Heart right ventricle (tissue), 16 donors: ENCODE results near the gene TCEAL3. TPM values are rescaled to one million over a fixed set of nuclear protein-coding genes. Genes with fewer than 3 reads are reported as not detected.

Experiments
- ATAC-seq, 8 donors: fragments of 200-7000 bp; cut with Tn5 transposase; one replicate each; pipeline ENCODE4 v1.9.1; 2020; ENCODE audit warnings: mild to moderate bottlenecking in 8 of 8, moderate library complexity in 8 of 8, moderate number of reproducible peaks in 1 of 8
- DNase-seq, 2 donors: peaks; one replicate each; pipeline ENCODE4 v3.0.0-alpha.2; 2020
- H3K27ac ChIP-seq, 10 donors: fragments of 200-600 bp; sonication (generic) in 2 of 10; one replicate each; pipeline versions ENCODE4 v1.5.0 to v1.8.0; 2020 to 2022; ENCODE audit warnings: mild to moderate bottlenecking in 3 of 10
- H3K27me3 ChIP-seq, 7 donors: fragments of 200-600 bp; one replicate each; pipeline ENCODE4 v1.8.0; 2021 to 2022; ENCODE audit warnings: mild to moderate bottlenecking in 2 of 7
- H3K36me3 ChIP-seq, 9 donors: fragments of 200-600 bp; sonication (generic) in 1 of 9; one replicate each; pipeline versions ENCODE4 v1.5.0 to v1.8.0; 2020 to 2022; ENCODE audit warnings: mild to moderate bottlenecking in 2 of 9
- H3K4me1 ChIP-seq, 9 donors: fragments of 200-600 bp; sonication (generic) in 1 of 9; one replicate each; pipeline versions ENCODE4 v1.5.0 to v1.8.0; 2020 to 2022; ENCODE audit warnings: mild to moderate bottlenecking in 4 of 9
- H3K4me3 ChIP-seq, 10 donors: fragments of 200-600 bp; sonication (generic) in 2 of 10; one replicate each; pipeline versions ENCODE4 v1.5.0 to v1.8.0; 2020 to 2022; ENCODE audit warnings: mild to moderate bottlenecking in 7 of 10, moderate library complexity in 2 of 10
- H3K9me3 ChIP-seq, 11 donors: fragments of 200-600 bp in 10 of 11; sonication (generic) in 2 of 11; one replicate each; pipeline versions ENCODE4 v1.5.0 to v1.8.0; 2013 to 2022; ENCODE audit warnings: mild to moderate bottlenecking in 2 of 11, control low read depth in 1 of 11, moderate library complexity in 1 of 11
- CTCF ChIP-seq, 9 donors: fragments of 200-600 bp; sonication (generic) in 2 of 9; IDR thresholded peaks; one replicate each; pipeline versions ENCODE4 v1.5.0 to v1.8.0; 2021 to 2022; ENCODE audit warnings: antibody characterized with exemption in 9 of 9, mild to moderate bottlenecking in 5 of 9, moderate library complexity in 1 of 9
- WGBS, 2 donors: extraction: QIAGEN DNeasy Blood & Tissue Kit; methylation state at CpG; one replicate each; pipeline ENCODE4 v1.1.7; 2013; ENCODE audit warnings: inconsistent platforms in 1 of 2; 5-methylcytosine and 5-hydroxymethylcytosine counted together
- intact Hi-C, 10 donors: fragments of 100-400 bp; cut with DNase I; formaldehyde crosslinking; loops; one replicate each; pipeline versions ENCODE4 v1.11.1 to v1.14.2; 2022
- polyA plus RNA-seq, 2 donors: library from polyadenylated mRNA; stranded (reverse); fragments of 200-250 nt; gene quantifications; one replicate each; pipeline ENCODE4 v1.2.3, GENCODE V29; 2013
- total RNA-seq, 10 donors: library from RNA; stranded (reverse); fragmentation: NEBNext Ultra II Directional in 3 of 10; extraction: Animal tissue kit (Norgen Biotek cat#: 25700) in 3 of 10; gene quantifications; one replicate each; pipeline versions ENCODE4 v1.2.1 to v1.2.4, GENCODE V29; 2021 to 2023
- donor health status: Arrhythmogenic right ventricular cardiomyopathy.
- donor health status: ischemic (EF 13 %, LVEDD 7.1; RV severe dilation, severe dysfunction).
- donor health status: healthy with polysubstance abuse.
- donor health status: DM: no; HTN: yes; CAD: no.
- donor health status: DM: no; HTN: no; CAD: no.
- donor health status: ischemic (EF 25% LVEDD 6.9; RV normal size, moderate dysfunction).
- donor health status: ischemic (EF 25% LVEDD 5.7; RV mildly dilated, moderate dysfunction).
- donor health status: healthy.
- donor health status: DM: yes; HTN: yes; CAD: no.
- donor health status: Ischemic cardiomyopathy.
- donor health status: ischemic (EF 35%, LVEDD 5.7; RV mildly dilated, moderate dysfunction).
- donor health status: nonischemic (EF 11% LVEDD 7.7; RV severe dilation, severe dysfunction).
- donor health status: DM: yes; HTN: yes; CAD: no.
- donor health status: PGD.
- donor health status: ischemic (EF 29% LVEDD 5.4; RV normal size, mild dysfunction).
- donor health status: nonischemic (EF 23%, LVEDD 6.1; RV moderate dilation, normal function).

TCEAL3 gene
- total and polyA plus RNA-seq, 12 donors: 16.7 to 38.6 (median 22.4) TPM

GRCh38 chrX:103628386-103629317, 20.9 kb downstream of the TCEAL3 start, which contains the start of gene TCEAL1:
TSS of gene TCEAL1 (plus strand) at chrX:103628975. CDS start at chrX:103629917, 942 bp downstream.
- Histone ChIP-seq H3K27ac (peak within 1 kb of the TSS; percentile 69 to 95 (median 92)), H3K36me3 (no peaks in the 10 kb centered on the region), H3K9me3 (no peaks in the 10 kb centered on the region), H3K27me3 (peaks cover 0 to 23% (median 0%) of the 10 kb centered on the region in 7 donors), H3K4me1 (peaks cover 0 to 23% (median 7%) of the 10 kb centered on the region in 9 donors), H3K4me3 (peak within 1 kb of the TSS; percentile 61 to 79 (median 72))
- peak; percentile 68 to 84 (median 78) for ATAC-seq
- TF ChIP-seq CTCF (IDR thresholded peaks at IDR 0.05): no peak
- intact Hi-C loops: loop anchor here in 3 of 10 donors (5.0 to 10.0 kb wide), 4 partner anchors 56 to 96 kb away; partner anchors contain the start of gene MORF4L2 (in 2 of the 3)
- peak; percentile 46 to 52 for DNase-seq
- WGBS, 2 donors: 3% methylated on average over 29 to 32 of the region's 32 CpGs

- Histone ChIP-seq H3K27ac (peak overlapping the region; percentile 69 to 95 (median 92)), H3K4me3 (peak overlapping the region; percentile 61 to 79 (median 72)), H3K27me3 (peaks cover 0 to 25% (median 0%) of the 10 kb centered on the region in 7 donors), H3K36me3 (no peaks in the 10 kb centered on the region), H3K4me1 (peaks cover 0 to 23% (median 7%) of the 10 kb centered on the region in 9 donors), H3K9me3 (no peaks in the 10 kb centered on the region)
- peak; percentile 65 to 67 for DNase-seq
- intact Hi-C loops: loop anchor here in 4 of 10 donors (5.0 to 10.0 kb wide), 5 partner anchors 48 to 97 kb away; partner anchors contain the start of gene MORF4L2 (in 3 of the 4)
- ATAC-seq: peak; percentile 90 to 97 (median 96)
- 0 to 1% methylated on average over 43 to 49 of the region's 49 CpGs for WGBS, 2 donors
- TF ChIP-seq CTCF (IDR thresholded peaks at IDR 0.05): peak in 8 of 9 donors; percentile 11 to 70 (median 48)
Observed at GRCh38 chrX:103629318-103630170, 21.8 kb downstream of the TCEAL3 start.

- H3K4me3 ChIP-seq: peak overlapping the region; percentile 61 to 79 (median 72)
- DNase-seq (no peak), ATAC-seq (no peak)
- intact Hi-C loops: loop anchor here in 2 of 10 donors (5.0 to 10.0 kb wide), 2 partner anchors 47 to 55 kb away; partner anchors contain the start of gene MORF4L2 (in 1 of the 2)
- 7 to 8% methylated on average over 6 of the region's 6 CpGs for WGBS, 2 donors
- peak overlapping the region in 9 of 10 donors; percentile 87 to 95 (median 93) for H3K27ac ChIP-seq
- H3K9me3 ChIP-seq: no peaks in the 10 kb centered on the region
- peaks cover 0 to 23% (median 7%) of the 10 kb centered on the region in 9 donors for H3K4me1 ChIP-seq
- no peaks in the 10 kb centered on the region for H3K36me3 ChIP-seq
- peaks cover 0 to 28% (median 0%) of the 10 kb centered on the region in 7 donors for H3K27me3 ChIP-seq
- no peak for TF ChIP-seq CTCF (IDR thresholded peaks at IDR 0.05)
Observed at GRCh38 chrX:103630171-103630511, 22.4 kb downstream of the TCEAL3 start.
